Gastrocnemius medialis (tissue), 4 donors: ENCODE data around the gene PLXNA2.

Experiments used
- POLR2A ChIP-seq, 2 donors: fragments of 450-650 bp; IDR thresholded peaks; one replicate each; pipeline ENCODE4 v1.6.1; 2017; ENCODE audit warnings: antibody characterized with exemption in 2 of 2, mild to moderate bottlenecking in 2 of 2, moderate library complexity in 2 of 2
- TF ChIP-seq, protein P1 (sequence below), 5 experiments: fragments of 450-650 bp in 3 of 5; fragments of 200-600 bp in 2 of 5; sonication (generic) in 2 of 5; IDR thresholded peaks in 4 of 5; conservative IDR thresholded peaks in 1 of 5; 1 replicate in 4 of 5; 2 replicates in 1 of 5; pipeline ENCODE4 v1.5.1; 2016 to 2019; ENCODE audit warnings: antibody characterized with exemption in 5 of 5, mild to moderate bottlenecking in 3 of 5, moderate library complexity in 3 of 5

DNA sequence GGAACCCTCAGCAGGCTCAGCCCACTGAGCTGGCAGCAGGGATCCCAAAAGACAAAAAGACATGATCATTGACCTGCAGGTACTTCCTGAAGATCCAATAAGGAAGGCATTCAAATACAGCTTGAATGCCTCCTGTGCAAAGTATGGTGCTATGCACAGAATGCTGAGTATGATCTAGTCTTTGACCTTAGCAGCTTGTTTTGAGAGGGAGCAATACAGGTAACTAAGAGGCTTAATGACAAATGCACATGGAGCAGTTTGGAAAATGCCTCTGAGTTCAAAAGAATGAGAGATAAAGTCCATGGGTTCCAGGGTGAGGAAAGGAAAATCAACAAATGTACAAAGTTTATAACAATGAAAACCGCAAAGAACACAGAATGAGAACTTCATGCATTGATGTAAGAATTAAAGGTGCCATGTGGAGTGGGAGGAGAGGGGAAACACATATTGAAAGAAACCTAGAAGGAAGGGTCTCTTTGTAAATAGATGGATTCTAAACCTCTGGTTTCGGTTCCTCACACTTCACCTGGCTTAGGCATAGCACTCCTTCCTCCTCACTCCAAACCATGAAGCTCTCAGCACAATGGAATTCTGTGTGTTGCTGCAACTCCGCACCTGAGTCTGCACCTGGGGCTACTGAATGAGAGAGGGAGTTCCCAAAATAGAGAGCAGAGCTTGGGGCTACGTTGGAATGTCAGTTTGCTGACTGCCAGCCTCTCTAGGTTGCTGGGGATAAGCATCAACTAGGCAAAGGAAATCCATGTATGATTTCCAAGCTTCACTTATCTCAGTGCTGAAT lies 77.6 kb downstream of the PLXNA2 start:
- TF ChIP-seq, protein P1, sequence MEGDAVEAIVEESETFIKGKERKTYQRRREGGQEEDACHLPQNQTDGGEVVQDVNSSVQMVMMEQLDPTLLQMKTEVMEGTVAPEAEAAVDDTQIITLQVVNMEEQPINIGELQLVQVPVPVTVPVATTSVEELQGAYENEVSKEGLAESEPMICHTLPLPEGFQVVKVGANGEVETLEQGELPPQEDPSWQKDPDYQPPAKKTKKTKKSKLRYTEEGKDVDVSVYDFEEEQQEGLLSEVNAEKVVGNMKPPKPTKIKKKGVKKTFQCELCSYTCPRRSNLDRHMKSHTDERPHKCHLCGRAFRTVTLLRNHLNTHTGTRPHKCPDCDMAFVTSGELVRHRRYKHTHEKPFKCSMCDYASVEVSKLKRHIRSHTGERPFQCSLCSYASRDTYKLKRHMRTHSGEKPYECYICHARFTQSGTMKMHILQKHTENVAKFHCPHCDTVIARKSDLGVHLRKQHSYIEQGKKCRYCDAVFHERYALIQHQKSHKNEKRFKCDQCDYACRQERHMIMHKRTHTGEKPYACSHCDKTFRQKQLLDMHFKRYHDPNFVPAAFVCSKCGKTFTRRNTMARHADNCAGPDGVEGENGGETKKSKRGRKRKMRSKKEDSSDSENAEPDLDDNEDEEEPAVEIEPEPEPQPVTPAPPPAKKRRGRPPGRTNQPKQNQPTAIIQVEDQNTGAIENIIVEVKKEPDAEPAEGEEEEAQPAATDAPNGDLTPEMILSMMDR (IDR thresholded peaks at IDR 0.05 in 4 of 5, conservative IDR thresholded peaks at IDR 0.05 in 1 of 5), result no peak
- no peak for TF ChIP-seq POLR2A (IDR thresholded peaks at IDR 0.05)
